Astrocyte (in vitro differentiated cells and primary cell): Measurements from ENCODE around the gene TIMP2. TPM values are rescaled to one million over a fixed set of nuclear protein-coding genes. Genes with fewer than 3 reads are reported as not detected.

Experiments used
- DNase-seq: peaks from one replicate; pipeline ENCODE4 v3.0.0-alpha.2; 2010; ENCODE audit warnings: low read depth
- FAIRE-seq: peaks from 2 replicates; lab custom pipeline; 2011; peaks lifted over from hg19 to GRCh38; lab: Jason Lieb, UNC
- H2AFZ ChIP-seq: 2 replicates; pipeline ENCODE4 v1.6.0; 2012; ENCODE audit warnings: low read depth, low read length, inconsistent platforms
- H3K27ac ChIP-seq: 2 replicates; pipeline ENCODE4 v1.5.1; 2011; ENCODE audit warnings: low read depth, low read length, inconsistent platforms
- H3K27me3 ChIP-seq: 2 replicates; pipeline ENCODE4 v1.6.0; 2011; ENCODE audit warnings: low read length, inconsistent platforms; ENCODE audit not compliant: insufficient read depth
- H3K36me3 ChIP-seq: 2 replicates; pipeline ENCODE4 v1.5.1; 2011; ENCODE audit warnings: low read length, inconsistent platforms; ENCODE audit not compliant: insufficient read depth
- H3K4me1 ChIP-seq: 2 replicates; pipeline ENCODE4 v1.5.1; 2011; ENCODE audit warnings: low read length, inconsistent platforms; ENCODE audit not compliant: insufficient read depth
- H3K4me2 ChIP-seq: 2 replicates; pipeline ENCODE4 v1.6.0; 2012; ENCODE audit warnings: low read length, inconsistent platforms
- H3K4me3 ChIP-seq: 2 replicates; pipeline ENCODE4 v1.5.1; 2011; ENCODE audit warnings: low read depth, mild to moderate bottlenecking, low read length, inconsistent platforms; ENCODE audit not compliant: insufficient read depth
- H3K79me2 ChIP-seq: 2 replicates; pipeline ENCODE4 v1.6.0; 2012; ENCODE audit warnings: mild to moderate bottlenecking, low read length, inconsistent platforms; ENCODE audit not compliant: insufficient read depth
- H3K9ac ChIP-seq: 2 replicates; pipeline ENCODE4 v1.6.0; 2012; ENCODE audit warnings: mild to moderate bottlenecking, low read length, inconsistent platforms
- H3K9me3 ChIP-seq: 2 replicates; pipeline ENCODE4 v1.5.1; 2012; ENCODE audit warnings: low read depth, mild to moderate bottlenecking, low read length, inconsistent platforms; ENCODE audit not compliant: insufficient read depth
- H4K20me1 ChIP-seq: 2 replicates; pipeline ENCODE4 v1.6.0; 2012; ENCODE audit warnings: low read length, inconsistent platforms; ENCODE audit not compliant: insufficient read depth
- H3K27ac Mint-ChIP-seq: one replicate; pipeline ENCODE4 v1.8.0; 2021; ENCODE audit warnings: mild to moderate bottlenecking, mixed read lengths; ENCODE audit not compliant: unreplicated experiment
- H3K27me3 Mint-ChIP-seq: one replicate; pipeline ENCODE4 v1.8.0; 2021; ENCODE audit warnings: low read depth, mixed read lengths; ENCODE audit not compliant: unreplicated experiment
- H3K36me3 Mint-ChIP-seq: one replicate; pipeline ENCODE4 v1.8.0; 2021; ENCODE audit warnings: low read depth, mixed read lengths; ENCODE audit not compliant: unreplicated experiment
- H3K4me1 Mint-ChIP-seq: one replicate; pipeline ENCODE4 v1.8.0; 2021; ENCODE audit warnings: low read depth, mixed read lengths; ENCODE audit not compliant: unreplicated experiment
- H3K4me3 Mint-ChIP-seq: one replicate; pipeline ENCODE4 v1.8.0; 2021; ENCODE audit warnings: mild to moderate bottlenecking, moderate library complexity, mixed read lengths; ENCODE audit not compliant: unreplicated experiment
- H3K9me3 Mint-ChIP-seq: one replicate; pipeline ENCODE4 v1.8.0; 2021; ENCODE audit warnings: mild to moderate bottlenecking, mixed read lengths; ENCODE audit not compliant: unreplicated experiment
- EZH2 ChIP-seq: IDR thresholded peaks from 2 replicates; pipeline ENCODE4 v1.6.1; 2012; ENCODE audit warnings: mild to moderate bottlenecking, low read length, inconsistent platforms; ENCODE audit not compliant: insufficient read depth
- total RNA-seq: library from RNA; stranded (reverse); gene quantifications from 2 replicates; pipeline ENCODE4 v1.2.1, GENCODE V29; 2021
- TF ChIP-seq, protein P1 (sequence below): IDR thresholded peaks from 2 replicates; pipeline ENCODE4 v1.5.1; 2011; ENCODE audit warnings: low read depth, mild to moderate bottlenecking, inconsistent platforms, low read length, moderate library complexity; ENCODE audit not compliant: insufficient read depth

The TIMP2 gene
- total RNA-seq, 1 donor from 2014 or later: 184 TPM

DNA sequence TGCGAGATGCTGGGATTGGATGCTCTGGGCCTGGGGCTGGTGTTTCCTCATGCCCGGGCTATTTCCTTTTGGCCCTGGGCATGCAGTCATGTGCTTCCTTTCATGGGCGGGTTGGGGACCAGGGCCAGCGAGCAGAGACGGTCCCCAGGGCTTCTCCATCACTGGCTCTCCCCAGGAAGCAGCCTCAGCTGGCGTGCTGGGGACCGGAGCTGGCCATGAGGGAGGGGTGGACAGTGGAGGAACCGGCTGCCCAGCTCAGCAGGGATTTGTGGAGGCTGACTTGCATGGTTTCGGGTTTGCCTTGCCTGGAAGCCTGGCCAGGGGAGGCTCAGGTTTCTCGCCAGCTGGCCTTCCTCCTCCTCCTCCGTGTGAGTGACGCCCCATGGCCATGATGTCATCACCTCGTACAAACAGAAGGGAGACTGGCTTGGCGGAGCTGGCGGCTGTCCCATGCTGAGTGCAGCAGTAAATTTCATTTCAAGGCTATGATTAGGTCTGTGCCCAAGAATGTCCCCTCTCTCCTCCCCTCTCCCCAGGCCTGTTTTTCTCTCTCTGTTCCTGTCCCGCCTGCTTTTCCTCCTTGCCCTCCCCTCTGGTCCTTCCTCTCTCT is 8.9 kb upstream of the TIMP2 start:
- Mint-ChIP-seq H3K27me3 (peaks cover 7% of the 10 kb centered on the region), H3K27ac (peak overlapping the region; percentile 97), H3K9me3 (no peaks in the 10 kb centered on the region), H3K36me3 (no peaks in the 10 kb centered on the region), H3K4me3 (peak overlapping the region; percentile 70), H3K4me1 (peaks cover 27% of the 10 kb centered on the region)
- H3K4me3 ChIP-seq: peak overlapping the region; percentile 34
- peak; percentile 37 for FAIRE-seq
- H3K27me3 ChIP-seq: no peaks in the 10 kb centered on the region
- peak overlapping the region; percentile 80 for H3K9ac ChIP-seq
- H2AFZ ChIP-seq: peak overlapping the region; percentile 30
- peaks cover 42% of the 10 kb centered on the region for H3K4me1 ChIP-seq
- peak overlapping the region; percentile 83 for H3K4me2 ChIP-seq
- peak overlapping the region; percentile 94 for H3K27ac ChIP-seq
- no peaks in the 10 kb centered on the region for H3K36me3 ChIP-seq
- TF ChIP-seq, protein P1, sequence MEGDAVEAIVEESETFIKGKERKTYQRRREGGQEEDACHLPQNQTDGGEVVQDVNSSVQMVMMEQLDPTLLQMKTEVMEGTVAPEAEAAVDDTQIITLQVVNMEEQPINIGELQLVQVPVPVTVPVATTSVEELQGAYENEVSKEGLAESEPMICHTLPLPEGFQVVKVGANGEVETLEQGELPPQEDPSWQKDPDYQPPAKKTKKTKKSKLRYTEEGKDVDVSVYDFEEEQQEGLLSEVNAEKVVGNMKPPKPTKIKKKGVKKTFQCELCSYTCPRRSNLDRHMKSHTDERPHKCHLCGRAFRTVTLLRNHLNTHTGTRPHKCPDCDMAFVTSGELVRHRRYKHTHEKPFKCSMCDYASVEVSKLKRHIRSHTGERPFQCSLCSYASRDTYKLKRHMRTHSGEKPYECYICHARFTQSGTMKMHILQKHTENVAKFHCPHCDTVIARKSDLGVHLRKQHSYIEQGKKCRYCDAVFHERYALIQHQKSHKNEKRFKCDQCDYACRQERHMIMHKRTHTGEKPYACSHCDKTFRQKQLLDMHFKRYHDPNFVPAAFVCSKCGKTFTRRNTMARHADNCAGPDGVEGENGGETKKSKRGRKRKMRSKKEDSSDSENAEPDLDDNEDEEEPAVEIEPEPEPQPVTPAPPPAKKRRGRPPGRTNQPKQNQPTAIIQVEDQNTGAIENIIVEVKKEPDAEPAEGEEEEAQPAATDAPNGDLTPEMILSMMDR: no peak
- TF ChIP-seq EZH2: no peak
- no peaks in the 10 kb centered on the region for H3K79me2 ChIP-seq
- no peaks in the 10 kb centered on the region for H4K20me1 ChIP-seq
- H3K9me3 ChIP-seq: no peaks in the 10 kb centered on the region
- DNase-seq: peak; percentile 99

DNA sequence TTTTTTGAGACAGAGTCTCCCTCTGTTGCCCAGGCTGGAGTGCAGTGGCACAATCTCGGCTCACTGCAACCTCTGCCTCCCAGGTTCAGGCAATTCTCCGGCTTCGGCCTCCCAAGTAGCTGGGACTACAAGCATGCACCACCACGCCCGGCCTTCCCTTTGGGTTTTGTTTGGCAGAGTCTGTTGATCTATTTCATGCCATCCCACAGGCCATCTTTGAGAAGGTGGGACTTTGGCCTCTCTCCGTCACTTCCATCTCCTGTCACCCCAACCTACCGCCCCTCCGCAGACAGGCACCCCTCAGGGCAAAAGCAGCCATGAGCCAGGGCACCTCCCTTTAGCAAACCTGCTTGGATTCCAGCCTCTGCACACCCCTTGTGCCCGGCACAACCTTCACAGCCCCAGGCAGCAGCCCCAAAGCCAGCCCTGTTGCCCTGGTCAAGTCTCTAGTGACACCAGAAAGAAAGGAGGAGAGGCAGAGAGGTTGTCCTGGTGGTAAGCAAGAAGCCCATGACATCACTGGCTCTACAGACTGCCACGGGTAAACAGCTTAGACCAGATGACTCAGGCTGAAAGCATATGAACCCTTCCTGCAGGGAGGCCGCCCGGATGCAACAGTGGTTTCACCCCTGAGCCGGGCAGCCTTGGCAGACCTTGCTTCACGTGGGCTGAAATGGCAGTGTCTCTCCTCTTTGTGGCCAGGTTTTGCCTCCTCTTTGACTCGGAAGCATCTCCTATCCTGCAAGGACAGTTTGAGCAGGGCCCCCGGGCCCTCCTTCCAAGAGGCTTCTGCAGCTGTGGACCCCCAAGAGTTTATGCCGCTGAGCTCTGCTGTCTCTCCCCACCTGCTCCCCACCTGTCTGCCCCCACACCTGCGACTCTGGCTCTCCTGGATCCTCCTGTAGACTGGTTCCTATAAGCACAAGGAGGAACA is 8.1 kb upstream of the TIMP2 start:
- peak overlapping the region; percentile 67 for H3K4me3 Mint-ChIP-seq

More for the DNA sequence above, 8.1 kb upstream of the TIMP2 start:
- Histone ChIP-seq H3K9ac (peak overlapping the region; percentile 80), H3K36me3 (no peaks in the 10 kb centered on the region), H3K27me3 (no peaks in the 10 kb centered on the region), H3K27ac (peak overlapping the region; percentile 94), H3K79me2 (no peaks in the 10 kb centered on the region), H2AFZ (peak overlapping the region; percentile 30), H3K4me3 (peak overlapping the region; percentile 34), H3K9me3 (no peaks in the 10 kb centered on the region), H4K20me1 (no peaks in the 10 kb centered on the region), H3K4me2 (peak overlapping the region; percentile 83), H3K4me1 (peaks cover 42% of the 10 kb centered on the region)
- Mint-ChIP-seq H3K27me3 (peaks cover 15% of the 10 kb centered on the region), H3K4me1 (peaks cover 27% of the 10 kb centered on the region), H3K27ac (peak overlapping the region; percentile 97), H3K36me3 (no peaks in the 10 kb centered on the region), H3K9me3 (no peaks in the 10 kb centered on the region)
- peak; percentile 96 for FAIRE-seq
- peak; percentile 99 for DNase-seq
- TF ChIP-seq, protein P1: no peak
- no peak for TF ChIP-seq EZH2
